Activated B cell treated with CpG ODN at 0.5 μM for 24 hours (primary cell): ENCODE results near the gene SMIM1. TPM values are rescaled to one million over a fixed set of nuclear protein-coding genes. Genes with fewer than 3 reads are reported as not detected.

Source experiments
- ATAC-seq: fragments of 200-7000 bp; cut with Tn5 transposase; one replicate; pipeline ENCODE4 v1.10.0; 2021; ENCODE audit warnings: low read depth, mild to moderate bottlenecking, moderate library complexity
- CTCF ChIA-PET: fragments of 350-600 bp; sonication (Branson Sonifier 250); formaldehyde crosslinking; loops from one replicate; lab custom pipeline; 2021; ENCODE audit warnings: antibody characterized with exemption; lab: Charles Lee
- POLR2A ChIA-PET: fragments of 350-600 bp; sonication (Branson Sonifier 250); formaldehyde crosslinking; loops from one replicate; lab custom pipeline; 2021; ENCODE audit warnings: antibody characterized with exemption; lab: Charles Lee
- DNase-seq: peaks from one replicate; pipeline ENCODE4 v3.0.0; 2022
- H3K27ac Mint-ChIP-seq: one replicate; pipeline ENCODE4 v1.8.0; 2020; ENCODE audit warnings: mixed read lengths
- H3K27me3 Mint-ChIP-seq: one replicate; pipeline ENCODE4 v1.8.0; 2021; ENCODE audit warnings: mixed read lengths
- H3K36me3 Mint-ChIP-seq: one replicate; pipeline ENCODE4 v1.8.0; 2021; ENCODE audit warnings: low read depth, mixed read lengths
- H3K4me1 Mint-ChIP-seq: one replicate; pipeline ENCODE4 v1.8.0; 2021; ENCODE audit warnings: mixed read lengths
- H3K4me3 Mint-ChIP-seq: one replicate; pipeline ENCODE4 v1.8.0; 2020; ENCODE audit warnings: mild to moderate bottlenecking, mixed read lengths
- H3K9me3 Mint-ChIP-seq: one replicate; pipeline ENCODE4 v1.8.0; 2020; ENCODE audit warnings: mixed read lengths
- CTCF ChIP-seq: fragments of 200-600 bp; IDR thresholded peaks from one replicate; pipeline ENCODE4 v1.8.0; 2022; ENCODE audit warnings: antibody characterized with exemption, mild to moderate bottlenecking
- intact Hi-C: fragments of 100-400 bp; cut with micrococcal nuclease; formaldehyde crosslinking; loops from one replicate; pipeline ENCODE4 v1.15.1; 2024
- total RNA-seq: library from RNA; stranded (reverse); gene quantifications from 2 replicates; pipeline ENCODE4 v1.2.3, GENCODE V29; 2022

SMIM1 gene
- total RNA-seq, 1 donor from 2014 or later: 3.8 TPM

GRCh38 chr1:3727042-3727824 lies 45.3 kb upstream of the SMIM1 start:
- DNase-seq (no peak), ATAC-seq (peak; percentile 64)
- Mint-ChIP-seq H3K36me3 (no peaks in the 10 kb centered on the region), H3K27me3 (peaks cover 4% of the 10 kb centered on the region), H3K4me1 (peaks cover 4% of the 10 kb centered on the region), H3K4me3 (no peak overlapping the region), H3K27ac (no peak overlapping the region), H3K9me3 (no peaks in the 10 kb centered on the region)
- TF ChIP-seq CTCF: no peak
- POLR2A ChIA-PET: no interaction called here
- CTCF ChIA-PET: interaction anchor here (0.6 to 1.4 kb wide), 2 partner anchors 117 to 236 kb away, joined by 3 to 4 read pairs; no protein-coding TSS in a partner anchor
- intact Hi-C loops: no loop called here

DNA sequence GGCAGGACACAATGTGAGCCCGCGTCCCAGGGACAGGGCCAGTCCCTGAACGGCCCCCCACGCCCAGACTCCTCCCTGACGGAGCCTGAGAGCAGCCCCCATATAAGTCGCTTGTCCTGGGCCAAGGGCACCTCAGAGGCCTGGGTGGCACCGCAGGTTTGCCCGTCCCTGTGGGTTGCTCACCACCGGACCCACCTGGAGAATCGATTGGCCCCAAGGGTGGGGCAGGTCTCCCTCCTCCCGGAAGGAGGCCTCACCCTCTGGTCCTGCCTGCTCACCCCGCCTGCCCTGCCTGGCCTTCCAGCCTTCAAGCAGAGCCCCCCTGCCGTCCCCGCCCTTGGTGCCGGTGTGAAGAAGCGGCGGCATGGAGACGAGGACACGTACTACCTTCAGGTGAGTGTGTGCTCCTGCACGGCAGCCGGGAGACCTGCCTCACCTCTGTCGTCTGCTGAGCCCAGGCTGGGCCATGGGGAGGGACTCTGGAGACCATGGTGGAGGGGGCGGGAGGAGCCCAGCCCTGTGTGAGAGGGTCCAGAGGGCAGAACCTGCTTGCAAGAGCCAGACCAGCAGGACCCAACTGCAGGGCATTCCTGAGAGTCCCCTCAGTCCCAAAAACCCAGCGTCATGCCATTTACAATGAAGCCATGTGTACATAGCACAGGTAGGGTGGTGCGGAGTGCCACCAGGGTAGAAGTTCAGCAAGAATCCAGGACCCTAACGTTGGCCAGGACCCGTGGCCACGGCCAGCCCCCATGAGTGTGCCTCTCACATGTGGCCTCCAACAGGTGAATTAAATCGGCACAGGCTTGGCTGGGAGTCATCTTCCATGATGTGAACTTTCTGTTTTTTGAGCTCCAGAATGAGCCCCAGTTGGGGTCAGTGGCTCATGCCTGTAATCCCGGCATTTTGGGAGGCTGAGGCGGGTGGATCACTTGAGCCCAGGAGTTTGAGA lies 44.4 kb upstream of the SMIM1 start:
- TF ChIP-seq CTCF: no peak
- Mint-ChIP-seq H3K36me3 (no peaks in the 10 kb centered on the region), H3K4me1 (peaks cover 4% of the 10 kb centered on the region), H3K27ac (no peak overlapping the region), H3K9me3 (no peaks in the 10 kb centered on the region), H3K27me3 (peaks cover 4% of the 10 kb centered on the region), H3K4me3 (no peak overlapping the region)
- ATAC-seq: no peak
- POLR2A ChIA-PET: no interaction called here
- no peak for DNase-seq
- CTCF ChIA-PET: interaction anchor here (0.6 to 1.4 kb wide), 3 partner anchors 118 to 237 kb away, joined by 3 to 4 read pairs (median 3); no protein-coding TSS in a partner anchor
- intact Hi-C loops: no loop called here

GRCh38 chr1:3729594-3730542 lies 42.7 kb upstream of the SMIM1 start:
- ChIA-PET CTCF (no interaction called here), POLR2A (no interaction called here)
- Mint-ChIP-seq H3K9me3 (no peaks in the 10 kb centered on the region), H3K27ac (no peak overlapping the region), H3K4me3 (no peak overlapping the region), H3K27me3 (peaks cover 3% of the 10 kb centered on the region), H3K36me3 (no peaks in the 10 kb centered on the region), H3K4me1 (no peaks in the 10 kb centered on the region)
- no peak for TF ChIP-seq CTCF
- ATAC-seq (no peak), DNase-seq (no peak)
- intact Hi-C loops: no loop called here

GRCh38 chr1:3730543-3731247 lies 41.9 kb upstream of the SMIM1 start:
- ATAC-seq (no peak), DNase-seq (no peak)
- Mint-ChIP-seq H3K4me1 (no peaks in the 10 kb centered on the region), H3K4me3 (no peak overlapping the region), H3K36me3 (peaks cover 4% of the 10 kb centered on the region), H3K9me3 (no peaks in the 10 kb centered on the region), H3K27me3 (peaks cover 3% of the 10 kb centered on the region), H3K27ac (no peak overlapping the region)
- POLR2A ChIA-PET: no interaction called here
- TF ChIP-seq CTCF: no peak
- intact Hi-C loops: no loop called here
- CTCF ChIA-PET: no interaction called here
